Stimulated activated CD8-positive, alpha-beta memory T cell treated with anti-CD3 and anti-CD28 coated beads, Interleukin-12 subunit alpha, Interleukin-12 subunit beta, amount 100 ng/mL, for 24 hours (primary cell): ENCODE results near the gene HPSE2.

ENCODE experiments used
- DNase-seq: peaks from one replicate; pipeline ENCODE4 v3.0.0-alpha.2; 2020; ENCODE audit errors: extremely low read depth

The HPSE2 gene

DNA sequence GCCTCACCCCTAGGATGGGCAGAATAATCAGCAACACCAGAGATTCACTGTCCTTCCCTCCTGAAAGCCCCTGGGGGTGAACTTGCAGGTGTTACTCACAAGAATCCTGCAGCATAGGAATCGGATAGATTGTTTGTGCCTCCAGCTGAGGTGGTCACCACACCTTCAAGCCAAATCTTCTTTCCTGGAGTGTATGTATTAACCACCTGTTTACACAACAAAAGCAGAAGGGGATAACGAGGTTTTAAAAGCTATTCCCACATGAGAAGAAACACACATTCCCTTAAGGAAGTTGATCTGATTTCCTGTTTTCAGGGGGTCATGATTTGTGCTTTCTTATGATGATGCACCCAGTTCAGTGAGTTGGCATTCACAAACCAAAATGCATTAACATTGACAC lies 615.1 kb downstream of the HPSE2 start:
- no peak for DNase-seq

DNA sequence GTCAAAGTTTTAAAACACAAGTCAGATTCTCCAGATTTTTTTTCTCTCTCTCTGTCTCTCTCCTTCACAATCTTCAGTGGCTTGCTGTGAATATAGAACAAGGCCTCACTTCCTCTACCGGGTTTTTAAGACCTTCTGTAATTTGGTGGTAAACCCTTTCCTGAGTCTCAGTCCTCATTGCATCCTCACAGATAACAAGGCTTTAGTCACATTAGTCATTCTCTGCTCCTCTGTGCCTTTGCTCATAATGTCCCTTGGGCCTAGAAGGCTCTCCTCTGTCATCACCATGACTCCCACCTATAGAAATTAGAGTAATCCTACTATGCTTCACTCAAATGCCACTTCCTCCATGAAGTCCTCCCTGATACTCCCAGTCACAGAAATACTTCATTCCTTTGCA lies 616.2 kb downstream of the HPSE2 start:
- no peak for DNase-seq

DNA sequence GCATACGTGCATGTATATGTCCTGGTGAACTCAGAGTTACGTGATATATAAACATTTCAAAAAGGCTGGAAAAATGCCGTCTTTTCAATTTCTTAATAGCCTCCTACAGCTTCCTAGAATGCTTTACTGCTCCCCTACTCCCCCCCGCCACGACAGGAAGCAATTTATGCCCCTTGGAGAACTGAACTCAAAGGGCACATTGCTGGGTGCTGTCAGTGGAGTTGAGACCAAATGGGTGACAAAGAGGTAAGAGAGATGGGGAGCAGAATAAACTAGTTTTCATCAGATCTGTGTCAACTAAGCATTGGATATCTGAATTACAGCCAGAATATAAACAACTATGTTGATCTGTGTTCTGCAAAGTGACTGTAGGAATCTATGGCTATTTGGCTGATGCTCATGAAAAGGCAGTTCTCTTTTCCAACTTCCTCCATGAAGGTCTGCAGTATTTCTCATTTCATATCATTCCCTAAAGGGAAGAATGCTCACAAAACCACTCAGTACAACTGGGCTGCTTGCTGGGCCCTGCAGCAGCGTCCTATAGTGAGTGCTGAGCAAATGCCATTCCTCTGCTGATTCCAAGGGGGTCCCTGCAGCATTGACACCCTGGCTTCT lies 617.6 kb downstream of the HPSE2 start:
- no peak for DNase-seq

DNA sequence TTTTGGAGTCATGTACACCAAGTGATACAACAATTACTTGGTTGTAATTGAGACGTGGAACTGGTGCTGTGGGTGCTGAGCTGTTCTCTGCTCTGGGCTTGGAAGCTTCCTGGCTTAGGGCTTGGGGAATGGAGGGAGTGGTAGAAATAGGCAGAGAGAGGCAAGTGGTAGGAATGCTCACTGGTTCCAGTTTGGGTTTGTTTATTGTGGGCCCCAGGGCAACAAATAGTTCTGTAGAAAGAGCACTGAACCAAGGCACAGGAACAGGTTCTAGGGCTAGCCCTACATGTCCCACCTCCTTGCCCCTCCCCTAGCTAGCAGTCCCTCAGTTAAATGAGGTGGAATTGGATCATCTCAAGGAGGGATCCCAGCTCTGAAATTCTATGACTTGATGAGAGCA lies 622.2 kb downstream of the HPSE2 start:
- no peak for DNase-seq

DNA sequence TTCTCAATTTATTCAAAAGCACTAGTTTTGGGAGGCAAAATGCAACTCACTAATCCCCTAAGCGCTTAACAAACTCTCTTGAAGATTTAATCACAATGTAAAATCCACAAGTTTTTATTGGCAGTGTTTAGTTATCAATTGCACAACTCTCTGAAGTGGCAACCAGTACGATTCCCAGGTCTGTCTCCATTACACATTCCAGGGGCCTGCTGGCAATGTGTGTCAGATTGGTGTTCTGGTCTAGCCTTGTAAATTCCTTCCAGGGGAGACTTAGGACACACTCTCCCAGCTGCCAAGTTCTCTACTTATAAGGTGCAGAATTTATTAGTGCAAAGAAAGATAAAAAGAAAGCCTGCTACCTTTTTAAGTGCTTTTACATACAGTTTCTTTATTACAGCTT lies 624.2 kb downstream of the HPSE2 start:
- no peak for DNase-seq

DNA sequence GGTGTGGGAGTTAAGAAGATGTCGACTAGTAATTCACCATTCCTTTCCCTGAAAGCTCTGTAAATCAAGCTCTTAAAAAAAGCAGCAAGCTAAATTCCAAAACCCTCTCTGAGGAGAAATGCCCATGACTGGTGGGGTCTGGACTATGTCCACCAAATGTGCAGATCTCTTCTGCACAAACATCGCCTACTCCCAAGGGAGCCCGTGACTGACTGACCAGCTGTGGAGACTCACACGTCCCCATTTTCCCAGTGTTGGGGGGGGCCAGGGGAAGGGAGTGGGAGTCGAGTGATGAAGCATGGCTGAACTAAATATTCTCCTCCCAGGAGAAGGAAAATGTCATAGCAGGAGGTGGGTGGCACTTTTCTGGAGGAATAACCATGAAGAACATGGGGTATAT lies 624.8 kb downstream of the HPSE2 start:
- DNase-seq = no peak

DNA sequence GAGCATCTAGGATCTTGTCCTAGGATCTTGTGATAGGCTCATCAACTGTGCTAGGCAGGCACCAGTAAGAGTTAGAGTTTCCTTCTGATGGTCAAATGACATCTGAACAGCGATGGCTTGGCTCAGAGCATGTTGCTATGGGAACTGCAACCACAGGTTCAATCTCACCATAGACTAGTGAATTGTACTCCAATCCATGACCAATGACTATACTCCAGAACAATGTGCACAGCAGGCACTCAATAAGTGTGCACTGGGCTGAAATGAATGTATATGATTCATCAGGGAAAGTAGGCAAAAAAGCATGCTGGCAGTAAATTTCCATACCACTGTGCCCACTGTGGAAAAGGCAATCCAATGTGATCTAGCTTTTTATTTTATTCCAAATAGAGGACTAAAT lies 625.4 kb downstream of the HPSE2 start:
- no peak for DNase-seq

DNA sequence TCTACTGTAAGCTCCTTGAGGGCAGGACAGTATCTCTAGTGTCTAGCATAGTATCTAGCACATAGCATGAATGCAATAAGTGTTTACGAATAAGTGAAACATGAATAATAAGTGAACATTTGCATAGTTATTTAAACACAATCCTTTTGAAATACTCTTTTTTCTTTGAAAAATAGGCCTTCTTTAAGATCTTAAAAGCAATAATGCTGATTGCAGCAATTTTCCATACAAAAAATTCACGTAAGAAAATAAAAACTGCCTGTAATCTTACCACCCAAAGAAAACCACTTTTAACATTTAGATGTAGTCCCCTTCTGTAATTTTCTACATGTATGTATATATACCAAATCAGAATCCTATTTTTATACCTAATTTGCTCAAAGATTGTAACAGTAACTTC lies 626.4 kb downstream of the HPSE2 start:
- no peak for DNase-seq

DNA sequence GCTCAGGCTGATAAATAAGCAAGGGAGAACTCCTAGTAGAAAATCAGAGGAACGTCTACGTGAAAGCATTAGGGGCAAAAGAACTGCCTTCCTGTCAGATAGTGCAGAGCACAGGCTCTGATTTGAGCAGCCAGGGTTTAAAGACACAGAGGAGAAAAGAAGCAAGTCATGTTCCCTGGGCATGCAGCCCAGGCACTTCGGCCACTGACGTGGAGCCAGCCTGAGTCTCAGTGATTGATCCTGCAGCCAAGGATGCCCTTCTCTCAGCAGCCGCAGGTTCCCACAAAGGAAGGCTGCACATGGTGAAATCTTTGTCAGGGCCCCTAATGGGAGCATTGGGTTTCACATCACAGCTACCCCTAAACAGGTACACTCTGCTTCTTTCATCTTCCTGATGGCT lies 627.2 kb downstream of the HPSE2 start:
- DNase-seq = no peak

DNA sequence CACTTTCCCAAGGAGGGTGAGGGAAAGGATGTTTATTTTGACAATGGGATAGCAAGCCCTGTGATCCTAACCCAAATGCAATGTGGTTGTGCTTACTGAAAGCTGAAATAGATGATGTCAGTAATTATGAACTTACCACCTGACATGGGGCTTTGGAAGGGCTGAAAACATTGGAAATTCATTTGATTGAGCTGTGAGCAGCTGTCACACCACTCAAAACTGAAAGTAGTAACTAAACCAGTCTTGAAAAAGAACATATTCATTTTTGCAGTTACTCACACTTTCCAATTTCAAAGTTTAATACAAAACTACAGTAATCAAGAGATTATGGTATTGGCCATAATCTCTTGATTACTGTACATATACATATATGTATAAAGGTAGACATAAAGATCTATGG lies 633.4 kb downstream of the HPSE2 start:
- DNase-seq = no peak

DNA sequence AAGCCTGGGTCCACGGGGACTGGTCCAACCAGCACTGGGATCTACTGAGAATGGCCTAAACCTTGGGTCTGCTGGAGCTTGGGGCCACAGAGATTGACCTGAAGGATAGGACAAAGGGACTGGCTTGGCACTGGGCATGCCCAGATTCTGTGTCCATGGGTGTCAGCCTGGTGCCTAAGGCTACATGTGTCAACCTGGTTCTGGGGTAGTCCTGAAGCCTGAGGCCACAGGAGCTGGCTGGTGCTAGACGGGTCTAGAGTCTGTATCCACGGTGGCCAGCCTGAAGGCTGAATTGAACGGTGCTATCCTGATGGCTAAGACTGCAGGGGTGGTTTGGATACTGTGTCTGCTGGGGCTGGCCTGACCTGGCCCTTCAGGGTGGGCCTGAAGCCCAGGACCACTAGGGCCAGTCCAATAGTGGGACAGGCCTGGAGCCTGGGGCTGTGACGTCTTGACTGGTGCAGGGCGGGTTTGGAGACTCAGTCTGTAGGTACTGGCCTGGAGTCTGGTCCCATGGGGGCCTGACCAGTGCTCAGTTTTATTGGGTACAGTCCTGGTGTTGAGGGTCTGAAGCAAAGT lies 636.5 kb downstream of the HPSE2 start:
- no peak for DNase-seq

DNA sequence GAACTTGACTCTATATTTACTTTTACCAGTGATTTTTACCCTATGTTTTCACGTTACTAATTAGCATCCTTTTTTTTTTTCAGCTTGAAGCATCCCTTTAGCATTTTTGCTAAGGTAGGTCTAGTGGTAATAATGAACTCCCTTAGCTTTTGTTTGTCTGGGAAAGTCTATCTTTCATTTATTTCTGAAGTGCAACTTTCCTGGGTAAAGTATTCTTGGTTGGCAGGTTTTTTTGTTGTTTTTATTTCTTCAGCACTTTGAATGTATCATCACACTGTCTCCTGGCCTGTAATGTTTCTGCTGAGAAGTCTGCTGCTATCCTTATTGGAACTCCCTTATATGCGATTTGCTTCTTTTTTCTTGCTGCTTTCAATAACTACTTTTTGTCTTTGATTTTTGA lies 639.2 kb downstream of the HPSE2 start:
- no peak for DNase-seq

DNA sequence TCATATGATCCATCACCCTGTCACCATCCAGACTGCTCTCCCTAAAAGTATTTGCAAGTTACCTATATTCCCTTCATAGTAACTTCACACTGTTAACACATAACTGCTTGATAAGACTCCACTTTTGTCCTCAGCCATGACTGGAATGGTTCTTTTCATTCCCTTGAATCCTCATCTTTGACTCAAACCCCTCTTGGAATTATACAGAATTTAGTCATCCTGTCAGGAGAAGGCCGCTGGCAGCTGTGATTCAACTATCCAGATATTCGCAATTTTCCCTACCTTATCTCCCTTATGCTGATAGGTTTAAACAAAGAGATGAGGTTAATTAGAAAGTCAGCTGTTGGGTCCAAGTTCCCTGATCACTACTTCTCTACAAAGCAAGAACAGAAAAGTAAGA lies 646.0 kb downstream of the HPSE2 start:
- no peak for DNase-seq

DNA sequence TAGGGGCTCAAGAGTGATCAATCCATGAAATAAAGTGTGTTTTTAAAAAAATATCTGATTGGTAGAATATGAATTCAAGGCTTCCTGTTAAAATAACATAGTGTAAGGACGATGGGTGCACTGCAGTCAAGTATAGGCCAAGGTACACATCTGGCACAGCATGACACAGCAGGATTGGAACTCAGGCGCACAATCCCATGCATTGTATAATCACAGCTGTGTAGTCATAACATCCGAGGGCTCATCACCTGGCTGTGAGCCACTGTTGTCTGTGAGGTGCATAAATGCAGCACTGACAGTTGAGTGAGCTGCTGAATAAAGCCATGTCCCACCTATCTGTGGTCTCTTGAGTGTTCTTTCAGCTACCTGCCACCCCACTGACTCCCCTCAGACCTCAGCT lies 646.6 kb downstream of the HPSE2 start:
- no peak for DNase-seq

DNA sequence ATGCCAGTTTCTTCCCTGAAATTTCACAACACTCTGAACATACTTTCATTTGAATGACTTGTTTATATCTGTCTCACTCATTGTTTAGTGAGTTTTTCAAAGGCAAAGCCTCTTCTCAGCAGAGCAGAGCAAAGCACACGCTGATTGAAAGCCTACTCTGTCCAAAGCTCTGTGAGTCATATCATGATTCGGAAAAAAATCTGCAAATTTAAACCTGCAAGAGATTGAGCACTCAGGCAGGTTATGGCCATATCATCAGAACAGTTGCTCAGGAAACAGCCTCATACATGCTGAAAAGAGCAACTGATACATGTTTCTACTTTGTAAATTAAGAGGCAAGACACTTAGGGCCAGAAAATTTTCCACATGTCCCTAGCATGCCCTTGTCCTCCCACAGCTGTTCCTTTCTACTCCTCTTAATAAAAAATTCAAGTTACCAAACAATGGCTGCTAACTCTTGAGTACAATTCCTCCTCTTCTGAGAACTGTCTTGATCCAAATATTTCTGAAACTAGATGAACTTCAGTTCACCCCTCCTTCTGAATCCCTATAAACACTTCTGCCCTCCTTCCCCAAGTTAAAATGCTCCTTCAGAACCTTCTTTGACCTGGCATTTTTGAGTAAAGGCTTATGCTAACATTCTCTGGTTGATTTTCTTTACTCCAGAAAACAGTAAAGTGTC lies 648.4 kb downstream of the HPSE2 start:
- DNase-seq = no peak

DNA sequence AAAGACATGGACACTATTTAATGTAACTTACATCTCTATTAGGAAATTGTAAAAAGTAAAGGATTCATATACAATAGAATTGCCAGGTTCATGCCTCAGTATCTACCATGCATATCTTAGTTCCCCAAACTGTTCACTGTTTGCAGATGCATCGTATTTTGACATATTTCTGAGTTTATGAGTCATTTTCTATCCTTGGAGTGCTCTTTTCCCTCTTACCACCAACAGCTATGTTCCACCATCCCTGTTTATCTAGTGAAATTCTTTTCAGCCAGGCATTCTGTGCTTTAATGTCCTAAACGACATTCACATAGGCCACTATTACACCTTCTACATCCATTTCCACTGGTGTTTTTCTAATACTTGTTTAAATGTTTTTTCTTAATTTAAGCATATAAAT lies 649.6 kb downstream of the HPSE2 start:
- DNase-seq = no peak

DNA sequence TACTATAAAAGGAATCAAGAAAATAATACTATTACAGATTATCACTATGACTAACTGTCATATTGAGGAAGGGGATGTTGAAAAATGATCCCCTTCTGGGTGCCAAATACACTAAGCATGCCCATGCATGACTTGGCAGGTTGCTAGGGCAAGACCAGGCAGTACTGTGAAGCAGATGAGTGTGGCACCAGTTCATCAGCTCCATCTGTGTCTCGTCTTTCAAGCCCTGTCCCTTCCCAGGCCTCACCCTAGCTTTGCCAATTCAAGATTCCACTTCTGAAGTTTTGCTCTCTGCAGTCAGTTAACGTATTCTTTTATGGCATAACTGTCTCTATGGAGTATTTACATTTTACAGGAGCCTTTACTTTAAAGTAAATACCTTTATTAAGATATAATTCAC lies 653.3 kb downstream of the HPSE2 start:
- DNase-seq = no peak

DNA sequence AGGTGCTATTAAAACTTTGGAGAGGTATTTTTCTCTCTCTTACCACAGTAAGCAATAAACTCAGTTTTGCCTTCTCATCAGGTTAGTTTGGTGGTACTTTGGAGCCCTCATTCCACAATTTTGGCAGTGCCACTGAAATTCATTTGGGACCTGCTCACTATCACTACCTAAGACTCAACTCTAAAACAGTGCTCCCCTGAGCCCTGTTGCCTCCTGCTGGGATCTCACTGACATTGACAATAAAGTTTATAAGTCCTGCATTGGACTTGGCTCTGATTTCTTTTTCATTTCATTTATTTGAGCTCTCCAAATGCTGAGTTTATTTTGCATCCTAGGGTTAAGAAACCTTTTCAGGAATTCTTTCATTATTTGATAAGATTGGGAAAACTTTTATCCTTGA lies 658.1 kb downstream of the HPSE2 start:
- DNase-seq = no peak

DNA sequence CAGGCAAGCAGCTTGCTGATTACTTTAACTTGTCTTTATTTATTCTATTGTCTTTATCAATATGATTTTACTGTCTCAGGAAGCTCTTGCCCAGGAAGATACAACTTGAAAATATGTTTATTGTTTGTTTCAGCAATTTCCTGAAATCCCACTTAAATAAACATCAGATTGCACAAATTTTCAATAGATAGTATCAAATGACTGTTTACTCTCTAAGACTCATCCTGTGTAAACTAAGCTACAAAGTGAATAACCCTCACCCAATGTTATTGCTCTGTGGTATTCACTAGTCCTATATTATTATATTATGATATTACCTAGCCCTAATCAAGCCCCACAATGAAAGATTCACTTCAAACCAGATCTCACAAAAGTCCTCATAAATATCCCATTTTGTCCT lies 658.5 kb downstream of the HPSE2 start:
- DNase-seq = no peak

DNA sequence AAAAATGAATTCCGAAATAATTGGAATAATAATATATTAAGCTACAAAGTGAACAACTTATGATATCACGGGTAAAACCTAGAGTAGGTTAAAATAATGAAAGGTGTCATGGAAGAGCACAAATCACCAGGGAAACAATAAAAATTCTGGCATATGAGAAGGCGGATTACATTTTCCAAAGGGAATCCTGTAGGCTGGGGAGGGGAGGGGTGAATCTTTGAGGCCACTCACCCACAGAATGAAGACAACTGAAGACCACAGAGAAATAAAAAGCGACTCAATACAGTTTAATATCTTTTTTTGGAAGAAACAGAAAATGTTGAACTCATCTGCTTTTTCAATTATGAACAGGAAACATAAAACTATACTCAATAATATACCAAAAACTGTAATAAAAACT lies 659.6 kb downstream of the HPSE2 start:
- DNase-seq = no peak

DNA sequence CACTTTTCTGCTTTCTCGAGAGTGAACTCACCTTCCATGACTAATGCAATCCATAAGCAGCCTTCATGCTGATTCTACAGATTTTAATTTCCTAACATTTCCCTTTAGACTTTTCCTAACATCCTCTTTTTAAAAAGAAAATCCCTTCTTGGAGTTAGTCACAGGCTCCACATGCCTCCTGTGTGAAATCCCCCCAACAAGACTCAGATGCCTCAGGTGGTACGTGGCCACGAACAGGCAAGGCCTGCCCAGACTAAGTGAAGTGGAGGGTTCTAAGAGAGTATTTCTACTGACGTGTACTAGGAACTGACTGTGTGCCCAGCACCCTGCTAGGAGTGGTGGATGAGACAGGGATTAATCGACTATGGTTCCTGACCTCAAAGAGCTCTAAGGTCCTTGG lies 663.1 kb downstream of the HPSE2 start:
- DNase-seq = no peak

DNA sequence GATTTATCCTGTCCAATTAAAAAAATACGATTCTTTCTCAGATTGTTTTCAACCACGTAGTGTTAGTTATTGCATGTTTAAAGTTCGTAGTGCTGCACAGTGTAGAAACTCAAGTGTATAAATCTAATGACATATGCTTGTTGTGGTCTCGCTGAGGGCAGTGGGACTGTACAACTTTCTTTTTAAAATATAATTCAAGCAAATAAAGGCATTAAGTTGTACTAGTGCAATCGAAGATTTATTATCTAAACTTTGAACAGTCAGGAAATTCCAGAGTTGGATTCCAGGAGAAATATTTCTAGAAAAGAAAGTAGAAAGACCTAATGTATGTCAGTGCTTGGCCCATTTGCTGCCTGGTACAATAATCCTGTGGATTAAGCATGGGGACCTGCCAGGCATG lies 664.8 kb downstream of the HPSE2 start:
- no peak for DNase-seq

DNA sequence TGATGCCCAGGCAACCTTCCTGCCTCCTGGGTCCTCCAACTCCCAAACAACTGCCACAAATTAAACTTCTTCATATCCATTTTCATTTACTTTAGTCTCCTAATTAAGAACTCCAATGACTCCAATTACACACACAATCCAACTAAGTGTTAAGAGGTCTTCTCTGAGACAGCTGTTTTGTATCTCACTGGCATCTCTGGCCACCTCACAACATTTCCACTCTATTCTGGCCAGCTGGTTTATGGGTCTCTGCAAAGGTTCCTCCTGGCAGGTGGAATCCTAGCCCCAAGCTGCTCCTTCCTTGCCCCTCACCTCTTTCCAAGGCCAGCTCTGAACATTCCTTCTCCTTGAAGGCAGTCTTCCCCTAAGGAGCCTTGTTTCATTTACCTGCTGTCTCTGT lies 665.8 kb downstream of the HPSE2 start:
- no peak for DNase-seq

DNA sequence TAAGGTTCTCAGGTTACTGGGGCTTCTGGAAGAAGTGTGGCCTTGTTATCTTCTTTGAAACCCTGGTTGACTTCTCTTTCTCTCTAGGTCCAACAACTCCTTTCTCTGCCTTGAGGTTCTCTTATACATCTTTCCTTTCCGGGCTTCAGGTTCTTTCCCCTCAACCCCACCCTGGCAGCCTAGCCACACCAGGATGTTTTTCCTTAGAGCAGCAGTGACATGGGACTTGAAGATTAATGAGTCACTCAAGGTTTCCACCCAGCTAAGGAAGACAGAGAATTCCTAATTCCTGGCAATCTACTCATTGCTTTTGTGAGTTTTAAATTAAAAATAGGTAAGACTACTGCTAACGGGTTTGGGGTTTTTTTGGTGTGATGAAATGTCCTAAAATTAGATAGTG lies 667.1 kb downstream of the HPSE2 start:
- DNase-seq = no peak
